Fibroblast of lung (primary cell): ENCODE results near the gene SCAF4. TPM values are rescaled to one million over a fixed set of nuclear protein-coding genes. Genes with fewer than 3 reads are reported as not detected.

Source experiments
- DNase-seq, 2 donors: peaks; one replicate each; pipeline versions ENCODE4 v3.0.0 to v3.0.0-alpha.2; 2010; ENCODE audit warnings: low read depth in 2 of 2
- H2AFZ ChIP-seq: 2 replicates; pipeline ENCODE4 v1.5.1; 2012; ENCODE audit warnings: low read length, control low read depth, inconsistent platforms
- H3K27ac ChIP-seq: 2 replicates; pipeline ENCODE4 v1.5.1; 2011; ENCODE audit warnings: low read length, control low read depth; ENCODE audit not compliant: insufficient read depth
- H3K27me3 ChIP-seq: 2 replicates; pipeline ENCODE4 v1.5.1; 2011; ENCODE audit warnings: mild to moderate bottlenecking, low read length; ENCODE audit not compliant: control insufficient read depth, insufficient read depth
- H3K36me3 ChIP-seq: 2 replicates; pipeline ENCODE4 v1.5.1; 2011; ENCODE audit warnings: low read length; ENCODE audit not compliant: control insufficient read depth, insufficient read depth
- H3K4me1 ChIP-seq: 2 replicates; pipeline ENCODE4 v1.5.1; 2011; ENCODE audit warnings: low read length; ENCODE audit not compliant: control insufficient read depth, insufficient read depth; ENCODE audit errors: extremely low read depth
- H3K4me2 ChIP-seq: 2 replicates; pipeline ENCODE4 v1.5.1; 2011; ENCODE audit warnings: low read length, control low read depth; ENCODE audit not compliant: insufficient read depth; ENCODE audit errors: extremely low read depth
- H3K4me3 ChIP-seq, 4 experiments: fragments of 200-600 bp in 1 of 4; sonication (generic) in 1 of 4; replicated peaks in 1 of 4; 2 replicates each; pipeline ENCODE4 v1.5.1; 2011 to 2016; ENCODE audit warnings: low read length in 4 of 4, low read depth in 3 of 4, mild to moderate bottlenecking in 3 of 4, control low read depth in 2 of 4, inconsistent platforms in 1 of 4, mixed read lengths in 1 of 4; ENCODE audit not compliant: insufficient read depth in 1 of 4; ENCODE audit errors: control extremely low read depth in 1 of 4
- H3K79me2 ChIP-seq: 2 replicates; pipeline ENCODE4 v1.5.1; 2012; ENCODE audit warnings: mild to moderate bottlenecking, low read length, inconsistent platforms; ENCODE audit not compliant: control insufficient read depth, insufficient read depth
- H3K9ac ChIP-seq: 2 replicates; pipeline ENCODE4 v1.5.1; 2011; ENCODE audit warnings: mild to moderate bottlenecking, low read length, control low read depth; ENCODE audit not compliant: insufficient read depth
- H3K9me3 ChIP-seq: 2 replicates; pipeline ENCODE4 v1.5.1; 2012; ENCODE audit warnings: low read depth, low read length; ENCODE audit not compliant: control insufficient read depth, insufficient read depth
- H4K20me1 ChIP-seq: 2 replicates; pipeline ENCODE4 v1.5.1; 2011; ENCODE audit warnings: low read length; ENCODE audit not compliant: control insufficient read depth, insufficient read depth; ENCODE audit errors: extremely low read depth
- CTCF ChIP-seq, 2 donors: IDR thresholded peaks in 1 of 2; conservative IDR thresholded peaks in 1 of 2; 1 replicate in 1 of 2; 2 replicates in 1 of 2; pipeline ENCODE4 v1.5.1; 2011 to 2012; ENCODE audit warnings: low read length in 2 of 2, control low read depth in 1 of 2, inconsistent platforms in 1 of 2, low read depth in 1 of 2, mild to moderate bottlenecking in 1 of 2
- EZH2 ChIP-seq: IDR thresholded peaks from 2 replicates; pipeline ENCODE4 v1.5.1; 2012; ENCODE audit warnings: low read length, control low read depth, mild to moderate bottlenecking; ENCODE audit errors: missing control alignments
- polyA plus RNA-seq, 2 donors: library from polyadenylated mRNA; depleted of rRNA in 1 of 2; stranded (reverse) in 1 of 2; unstranded in 1 of 2; fragments of >200 nt; gene quantifications; 2 replicates each; pipeline ENCODE4 v1.2.1, GENCODE V29; 2011 to 2012; ENCODE audit warnings: missing spikeins in 1 of 2
- total RNA-seq: library from RNA; depleted of rRNA; stranded (reverse); fragments of >200 nt; gene quantifications from 2 replicates; pipeline ENCODE4 v1.2.1, GENCODE V29; 2014

SCAF4 gene
- total and polyA plus RNA-seq, 2 donors (not counting 1 experiment from before 2014, with no cell fraction given), result 5.6 to 7.5 TPM

GRCh38 chr21:31696424-31696823 is 35.5 kb downstream of the SCAF4 start:
- H3K27ac ChIP-seq, result no peak overlapping the region
- DNase-seq, result no peak
- no peak overlapping the region for H3K4me3 ChIP-seq
- H4K20me1 ChIP-seq, result no peaks in the 10 kb centered on the region
- H3K27me3 ChIP-seq, result no peaks in the 10 kb centered on the region
- H3K4me2 ChIP-seq, result no peak overlapping the region
- no peaks in the 10 kb centered on the region for H3K9me3 ChIP-seq
- no peaks in the 10 kb centered on the region for H3K79me2 ChIP-seq
- H3K36me3 ChIP-seq, result peaks cover 6% of the 10 kb centered on the region
- H2AFZ ChIP-seq, result no peak overlapping the region
- no peak for TF ChIP-seq CTCF (conservative IDR thresholded peaks at IDR 0.05 in 1 of 2, IDR thresholded peaks at IDR 0.05 in 1 of 2; ENCODE audit: low read depth in 1 of 2, low read length in 2 of 2)
- no peak for TF ChIP-seq EZH2
- no peaks in the 10 kb centered on the region for H3K4me1 ChIP-seq
- H3K9ac ChIP-seq, result no peak overlapping the region

DNA sequence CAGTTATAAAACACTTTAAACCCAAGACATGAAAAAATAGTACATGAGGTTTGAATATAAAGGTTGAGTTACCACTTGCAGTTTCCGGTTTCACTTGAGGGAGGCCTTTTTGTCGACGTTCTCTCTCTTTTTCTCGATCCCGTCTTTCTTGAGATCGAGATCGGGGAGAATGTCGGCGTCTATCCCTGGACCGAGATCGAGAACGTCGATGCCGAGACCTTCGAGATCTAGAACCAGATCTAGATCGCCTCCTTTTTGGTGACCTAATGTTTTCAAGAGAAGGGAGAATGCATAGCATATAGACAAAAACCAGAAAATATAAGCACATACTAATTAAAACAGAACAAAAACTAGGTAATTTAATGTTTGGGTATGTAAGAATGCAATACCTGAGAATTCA is 38.7 kb downstream of the SCAF4 start:
- Histone ChIP-seq H3K4me3 (no peak overlapping the region), H4K20me1 (no peaks in the 10 kb centered on the region), H3K9me3 (no peaks in the 10 kb centered on the region), H3K4me1 (no peaks in the 10 kb centered on the region), H3K4me2 (no peak overlapping the region), H3K79me2 (no peaks in the 10 kb centered on the region), H2AFZ (no peak overlapping the region), H3K27ac (no peak overlapping the region), H3K9ac (no peak overlapping the region), H3K36me3 (peaks cover 4% of the 10 kb centered on the region), H3K27me3 (no peaks in the 10 kb centered on the region)
- TF ChIP-seq EZH2 (no peak), CTCF (conservative IDR thresholded peaks at IDR 0.05 in 1 of 2, IDR thresholded peaks at IDR 0.05 in 1 of 2; ENCODE audit: low read depth in 1 of 2, low read length in 2 of 2) (no peak)
- no peak for DNase-seq

GRCh38 chr21:31688603-31689368 is 43.1 kb downstream of the SCAF4 start:
- Histone ChIP-seq H3K9ac (no peak overlapping the region), H2AFZ (no peak overlapping the region), H3K27me3 (no peaks in the 10 kb centered on the region), H3K27ac (no peak overlapping the region), H3K36me3 (peaks cover 5% of the 10 kb centered on the region), H3K4me3 (no peak overlapping the region), H3K4me1 (no peaks in the 10 kb centered on the region), H4K20me1 (no peaks in the 10 kb centered on the region), H3K9me3 (no peaks in the 10 kb centered on the region), H3K4me2 (no peak overlapping the region), H3K79me2 (no peaks in the 10 kb centered on the region)
- TF ChIP-seq EZH2 (no peak), CTCF (conservative IDR thresholded peaks at IDR 0.05 in 1 of 2, IDR thresholded peaks at IDR 0.05 in 1 of 2; ENCODE audit: low read depth in 1 of 2, low read length in 2 of 2) (no peak)
- peak in 1 of 2 donors; percentile 4 for DNase-seq
